Measurements from ENCODE around the gene C1orf141.

DNA sequence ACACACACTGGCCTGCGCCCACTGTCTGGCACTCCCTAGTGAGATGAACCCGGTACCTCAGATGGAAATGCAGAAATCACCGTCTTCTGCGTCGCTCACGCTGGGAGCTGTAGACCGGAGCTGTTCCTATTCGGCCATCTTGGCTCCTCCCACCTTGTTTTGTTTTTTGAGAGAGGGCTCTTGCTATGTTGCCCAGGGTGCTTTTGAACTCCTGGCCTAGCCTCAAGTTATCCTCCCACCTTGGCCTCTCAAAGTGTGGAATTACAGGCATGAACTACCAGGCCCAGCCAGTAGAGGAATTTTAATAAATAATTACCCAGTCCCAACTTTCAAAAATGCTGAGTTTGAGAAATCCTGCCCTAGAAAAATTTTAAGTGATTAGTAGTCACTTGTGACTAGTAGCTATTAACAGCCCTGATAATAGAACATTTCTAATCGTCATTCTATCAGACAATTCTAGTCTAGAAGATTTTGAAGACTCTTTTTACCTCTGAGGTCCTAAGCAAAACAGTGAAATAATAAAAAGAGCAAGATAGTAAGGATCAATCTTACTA lies 49.9 kb downstream of the C1orf141 start:
- TF ChIP-seq EP300 (IDR thresholded peaks at IDR 0.05) (no peak), POLR2A (IDR thresholded peaks at IDR 0.05) (no peak)
- TF ChIP-seq, protein P1, sequence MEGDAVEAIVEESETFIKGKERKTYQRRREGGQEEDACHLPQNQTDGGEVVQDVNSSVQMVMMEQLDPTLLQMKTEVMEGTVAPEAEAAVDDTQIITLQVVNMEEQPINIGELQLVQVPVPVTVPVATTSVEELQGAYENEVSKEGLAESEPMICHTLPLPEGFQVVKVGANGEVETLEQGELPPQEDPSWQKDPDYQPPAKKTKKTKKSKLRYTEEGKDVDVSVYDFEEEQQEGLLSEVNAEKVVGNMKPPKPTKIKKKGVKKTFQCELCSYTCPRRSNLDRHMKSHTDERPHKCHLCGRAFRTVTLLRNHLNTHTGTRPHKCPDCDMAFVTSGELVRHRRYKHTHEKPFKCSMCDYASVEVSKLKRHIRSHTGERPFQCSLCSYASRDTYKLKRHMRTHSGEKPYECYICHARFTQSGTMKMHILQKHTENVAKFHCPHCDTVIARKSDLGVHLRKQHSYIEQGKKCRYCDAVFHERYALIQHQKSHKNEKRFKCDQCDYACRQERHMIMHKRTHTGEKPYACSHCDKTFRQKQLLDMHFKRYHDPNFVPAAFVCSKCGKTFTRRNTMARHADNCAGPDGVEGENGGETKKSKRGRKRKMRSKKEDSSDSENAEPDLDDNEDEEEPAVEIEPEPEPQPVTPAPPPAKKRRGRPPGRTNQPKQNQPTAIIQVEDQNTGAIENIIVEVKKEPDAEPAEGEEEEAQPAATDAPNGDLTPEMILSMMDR (IDR thresholded peaks at IDR 0.05), result no peak
